PFSK-1 (cell line): ENCODE measurements around the gene SMAD1.

Source experiments
- POLR2AphosphoS5 ChIP-seq: IDR thresholded peaks from 2 replicates; pipeline ENCODE4 v1.6.1; 2012; ENCODE audit warnings: low read depth, mild to moderate bottlenecking, control low read depth, low read length, moderate library complexity
- SIN3A ChIP-seq: IDR thresholded peaks from 2 replicates; pipeline ENCODE4 v1.6.1; 2012; ENCODE audit warnings: mild to moderate bottlenecking, low read length, moderate library complexity, borderline replicate concordance; ENCODE audit not compliant: insufficient read depth
- TF ChIP-seq, protein P1 (sequence below), 2 experiments: IDR thresholded peaks; 2 replicates each; pipeline versions ENCODE4 v1.6.1 to v1.8.0; 2011 to 2012; ENCODE audit warnings: low read depth in 2 of 2, low read length in 2 of 2, control low read depth in 1 of 2, inconsistent platforms in 1 of 2, mild to moderate bottlenecking in 1 of 2, moderate library complexity in 1 of 2; ENCODE audit not compliant: insufficient read depth in 1 of 2

DNA sequence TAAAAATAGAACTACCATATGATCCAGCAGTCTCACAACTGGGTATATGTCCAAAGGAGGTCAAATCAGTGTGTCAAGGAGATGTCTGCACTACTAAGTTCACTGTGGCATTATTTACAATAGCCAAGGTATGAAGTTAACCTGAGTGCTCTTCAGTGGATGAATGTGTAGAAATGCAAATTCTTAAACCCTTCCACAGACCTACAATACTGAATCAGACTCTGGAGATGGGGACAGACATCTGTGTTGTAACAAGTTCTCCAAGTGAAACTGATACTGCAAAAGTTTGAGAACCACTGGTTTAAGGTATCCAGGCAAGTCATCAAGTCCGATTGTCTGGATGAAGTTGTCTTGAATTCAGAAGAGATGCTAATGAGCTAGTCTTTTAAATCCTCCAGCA lies 38.5 kb downstream of the SMAD1 start:
- TF ChIP-seq POLR2AphosphoS5 (no peak), SIN3A (no peak)
- TF ChIP-seq, protein P1, sequence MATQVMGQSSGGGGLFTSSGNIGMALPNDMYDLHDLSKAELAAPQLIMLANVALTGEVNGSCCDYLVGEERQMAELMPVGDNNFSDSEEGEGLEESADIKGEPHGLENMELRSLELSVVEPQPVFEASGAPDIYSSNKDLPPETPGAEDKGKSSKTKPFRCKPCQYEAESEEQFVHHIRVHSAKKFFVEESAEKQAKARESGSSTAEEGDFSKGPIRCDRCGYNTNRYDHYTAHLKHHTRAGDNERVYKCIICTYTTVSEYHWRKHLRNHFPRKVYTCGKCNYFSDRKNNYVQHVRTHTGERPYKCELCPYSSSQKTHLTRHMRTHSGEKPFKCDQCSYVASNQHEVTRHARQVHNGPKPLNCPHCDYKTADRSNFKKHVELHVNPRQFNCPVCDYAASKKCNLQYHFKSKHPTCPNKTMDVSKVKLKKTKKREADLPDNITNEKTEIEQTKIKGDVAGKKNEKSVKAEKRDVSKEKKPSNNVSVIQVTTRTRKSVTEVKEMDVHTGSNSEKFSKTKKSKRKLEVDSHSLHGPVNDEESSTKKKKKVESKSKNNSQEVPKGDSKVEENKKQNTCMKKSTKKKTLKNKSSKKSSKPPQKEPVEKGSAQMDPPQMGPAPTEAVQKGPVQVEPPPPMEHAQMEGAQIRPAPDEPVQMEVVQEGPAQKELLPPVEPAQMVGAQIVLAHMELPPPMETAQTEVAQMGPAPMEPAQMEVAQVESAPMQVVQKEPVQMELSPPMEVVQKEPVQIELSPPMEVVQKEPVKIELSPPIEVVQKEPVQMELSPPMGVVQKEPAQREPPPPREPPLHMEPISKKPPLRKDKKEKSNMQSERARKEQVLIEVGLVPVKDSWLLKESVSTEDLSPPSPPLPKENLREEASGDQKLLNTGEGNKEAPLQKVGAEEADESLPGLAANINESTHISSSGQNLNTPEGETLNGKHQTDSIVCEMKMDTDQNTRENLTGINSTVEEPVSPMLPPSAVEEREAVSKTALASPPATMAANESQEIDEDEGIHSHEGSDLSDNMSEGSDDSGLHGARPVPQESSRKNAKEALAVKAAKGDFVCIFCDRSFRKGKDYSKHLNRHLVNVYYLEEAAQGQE (IDR thresholded peaks at IDR 0.05; ENCODE audit: insufficient read depth in 1 of 2, low read depth in 2 of 2, low read length in 2 of 2), result no peak
